ENCODE data around the gene VSTM4.

VSTM4 gene

GRCh38 chr10:49119746-49120145, 4.4 kb upstream of the VSTM4 start:
- ATAC-seq (ENCODE audit: insufficient read depth, low read depth) (no peak), DNase-seq (no peak)
- no peak overlapping the region for H3K4me3 ChIP-seq (ENCODE audit: low read depth in 1 of 2, low read length in 2 of 2)
- H2AFZ ChIP-seq (ENCODE audit: low read depth, low read length) = no peak overlapping the region
- TF ChIP-seq EZH2 (IDR thresholded peaks at IDR 0.05; ENCODE audit: borderline replicate concordance, low read depth, low read length, severe bottlenecking) (no peak), CTCF (IDR thresholded peaks at IDR 0.05; ENCODE audit: borderline replicate concordance, extremely low read depth, low read length, poor library complexity, severe bottlenecking) (no peak)
- H3K27me3 ChIP-seq (ENCODE audit: insufficient read depth, low read length, poor library complexity) = peaks cover 4% of the 10 kb centered on the region
- no peaks in the 10 kb centered on the region for H3K36me3 ChIP-seq (ENCODE audit: insufficient read depth, low read length)
- no peaks in the 10 kb centered on the region for H3K79me2 ChIP-seq (ENCODE audit: insufficient read depth, low read length)
- H3K4me2 ChIP-seq (ENCODE audit: insufficient read depth, low read length) = no peak overlapping the region
- H3K9me3 ChIP-seq (ENCODE audit: insufficient read depth, low read length, severe bottlenecking) = no peaks in the 10 kb centered on the region
- H3K27ac ChIP-seq (ENCODE audit: low read length) = no peak overlapping the region
- no peaks in the 10 kb centered on the region for H4K20me1 ChIP-seq (ENCODE audit: insufficient read depth, low read length)
- no peaks in the 10 kb centered on the region for H3K4me1 ChIP-seq (ENCODE audit: insufficient read depth, low read length)
- no peak overlapping the region for H3K9ac ChIP-seq (ENCODE audit: low read depth, low read length)

GRCh38 chr10:49118430-49119074, 3.2 kb upstream of the VSTM4 start:
- no peaks in the 10 kb centered on the region for H3K4me1 ChIP-seq (ENCODE audit: insufficient read depth, low read length)
- ATAC-seq (ENCODE audit: insufficient read depth, low read depth) = no peak
- H3K79me2 ChIP-seq (ENCODE audit: insufficient read depth, low read length) = no peaks in the 10 kb centered on the region
- H3K9me3 ChIP-seq (ENCODE audit: insufficient read depth, low read length, severe bottlenecking) = no peaks in the 10 kb centered on the region
- peaks cover 4% of the 10 kb centered on the region for H3K27me3 ChIP-seq (ENCODE audit: insufficient read depth, low read length, poor library complexity)
- no peak for TF ChIP-seq CTCF (IDR thresholded peaks at IDR 0.05; ENCODE audit: borderline replicate concordance, extremely low read depth, low read length, poor library complexity, severe bottlenecking)
- no peak overlapping the region for H3K4me2 ChIP-seq (ENCODE audit: insufficient read depth, low read length)
- H4K20me1 ChIP-seq (ENCODE audit: insufficient read depth, low read length) = no peaks in the 10 kb centered on the region
- H3K9ac ChIP-seq (ENCODE audit: low read depth, low read length) = no peak overlapping the region
- no peak overlapping the region for H3K27ac ChIP-seq (ENCODE audit: low read length)
- H3K4me3 ChIP-seq (ENCODE audit: low read depth in 1 of 2, low read length in 2 of 2) = no peak overlapping the region
- no peak overlapping the region for H2AFZ ChIP-seq (ENCODE audit: low read depth, low read length)
- no peak for DNase-seq
- H3K36me3 ChIP-seq (ENCODE audit: insufficient read depth, low read length) = no peaks in the 10 kb centered on the region

GRCh38 chr10:49117376-49118070, 2.2 kb upstream of the VSTM4 start:
- Histone ChIP-seq H3K4me2 (ENCODE audit: insufficient read depth, low read length) (no peak overlapping the region), H3K27ac (ENCODE audit: low read length) (no peak overlapping the region), H3K4me1 (ENCODE audit: insufficient read depth, low read length) (no peaks in the 10 kb centered on the region), H3K9me3 (ENCODE audit: insufficient read depth, low read length, severe bottlenecking) (no peaks in the 10 kb centered on the region), H4K20me1 (ENCODE audit: insufficient read depth, low read length) (no peaks in the 10 kb centered on the region), H2AFZ (ENCODE audit: low read depth, low read length) (no peak overlapping the region), H3K9ac (ENCODE audit: low read depth, low read length) (no peak overlapping the region), H3K36me3 (ENCODE audit: insufficient read depth, low read length) (no peaks in the 10 kb centered on the region), H3K27me3 (ENCODE audit: insufficient read depth, low read length, poor library complexity) (peaks cover 4% of the 10 kb centered on the region), H3K79me2 (ENCODE audit: insufficient read depth, low read length) (no peaks in the 10 kb centered on the region), H3K4me3 (ENCODE audit: low read depth in 1 of 2, low read length in 2 of 2) (no peak overlapping the region)
- no peak for ATAC-seq (ENCODE audit: insufficient read depth, low read depth)
- DNase-seq = no peak
- TF ChIP-seq CTCF (IDR thresholded peaks at IDR 0.05; ENCODE audit: borderline replicate concordance, extremely low read depth, low read length, poor library complexity, severe bottlenecking) = no peak
- no peak for TF ChIP-seq EZH2 (IDR thresholded peaks at IDR 0.05; ENCODE audit: borderline replicate concordance, low read depth, low read length, severe bottlenecking)

Data from DND-41 (cell line).